ENCODE measurements around the gene GNA12.
A peak's percentile ranks its signal among the peaks of the same experiment; 100 is the strongest.

The GNA12 gene

DNA sequence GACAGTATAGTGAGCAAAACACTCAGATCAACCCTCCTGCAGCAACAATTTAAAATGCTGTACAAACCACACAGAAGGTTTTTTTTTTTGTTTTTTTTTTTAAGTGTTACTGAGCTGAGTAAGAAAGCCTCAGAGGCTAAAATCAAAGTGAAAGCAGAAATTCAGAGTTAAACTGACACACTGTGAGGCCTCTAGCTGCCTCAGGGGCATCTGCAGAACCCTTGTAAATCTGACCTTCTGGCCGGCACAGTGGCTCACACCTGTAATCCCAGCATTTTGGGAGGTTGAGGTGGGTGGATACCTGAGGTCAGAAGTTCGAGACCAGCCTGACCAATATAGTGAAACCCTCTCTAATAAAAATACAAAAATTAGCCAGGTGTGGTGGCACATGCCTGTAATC is 7.4 kb upstream of the GNA12 start:
- no peaks in the 10 kb centered on the region for H3K36me3 ChIP-seq (ENCODE audit: insufficient read depth, low read length)
- no peaks in the 10 kb centered on the region for H3K4me1 ChIP-seq (ENCODE audit: insufficient read depth, low read length)
- no peak overlapping the region for H3K4me3 ChIP-seq (ENCODE audit: low read length)
- no peak overlapping the region for H3K27ac ChIP-seq (ENCODE audit: low read depth, low read length)
- WGBS: 87% methylated on average over 2 of the region's 2 CpGs
- no peaks in the 10 kb centered on the region for H3K27me3 ChIP-seq (ENCODE audit: insufficient read depth, low read length)
- no peaks in the 10 kb centered on the region for H3K9me3 ChIP-seq (ENCODE audit: insufficient read depth, low read depth, low read length)
- no peak overlapping the region for H3K9ac ChIP-seq (ENCODE audit: low read depth, low read length)

DNA sequence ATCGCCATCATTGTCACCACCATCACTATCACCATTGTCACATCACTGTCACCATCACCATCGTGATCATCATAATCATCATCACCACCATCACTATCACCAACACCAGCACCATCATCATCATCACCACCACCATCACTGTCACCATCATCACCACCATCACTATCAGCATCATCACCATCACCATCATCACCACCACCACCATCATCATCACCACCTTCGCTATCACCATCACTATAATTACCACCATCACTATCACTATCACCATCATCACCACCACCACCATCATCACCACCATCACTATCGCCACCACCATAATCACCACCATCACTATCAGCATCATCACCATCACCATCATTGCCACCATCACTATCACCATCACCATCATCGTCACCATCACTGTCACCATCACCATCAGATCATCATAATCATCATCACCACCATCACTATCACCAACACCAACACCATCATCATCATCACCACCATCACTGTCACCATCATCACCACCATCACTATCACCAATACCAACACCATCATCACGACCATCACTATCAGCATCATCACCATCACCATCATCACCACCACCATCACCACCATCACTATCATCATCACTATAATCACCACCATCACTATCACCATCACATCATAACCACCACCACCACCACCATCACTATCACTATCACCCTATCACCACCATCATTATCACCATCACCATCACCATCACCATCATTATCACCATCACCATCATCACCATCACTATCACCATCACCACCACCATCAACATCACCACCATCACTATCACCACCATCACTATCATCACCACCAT is 6.0 kb upstream of the GNA12 start:
- Histone ChIP-seq H3K36me3 (ENCODE audit: insufficient read depth, low read length) (no peaks in the 10 kb centered on the region), H3K9me3 (ENCODE audit: insufficient read depth, low read depth, low read length) (no peaks in the 10 kb centered on the region), H3K4me3 (ENCODE audit: low read length) (no peak overlapping the region), H3K9ac (ENCODE audit: low read depth, low read length) (no peak overlapping the region), H3K27ac (ENCODE audit: low read depth, low read length) (no peak overlapping the region), H3K4me1 (ENCODE audit: insufficient read depth, low read length) (no peaks in the 10 kb centered on the region), H3K27me3 (ENCODE audit: insufficient read depth, low read length) (no peaks in the 10 kb centered on the region)
- 93% methylated on average over 6 of the region's 6 CpGs for WGBS

DNA sequence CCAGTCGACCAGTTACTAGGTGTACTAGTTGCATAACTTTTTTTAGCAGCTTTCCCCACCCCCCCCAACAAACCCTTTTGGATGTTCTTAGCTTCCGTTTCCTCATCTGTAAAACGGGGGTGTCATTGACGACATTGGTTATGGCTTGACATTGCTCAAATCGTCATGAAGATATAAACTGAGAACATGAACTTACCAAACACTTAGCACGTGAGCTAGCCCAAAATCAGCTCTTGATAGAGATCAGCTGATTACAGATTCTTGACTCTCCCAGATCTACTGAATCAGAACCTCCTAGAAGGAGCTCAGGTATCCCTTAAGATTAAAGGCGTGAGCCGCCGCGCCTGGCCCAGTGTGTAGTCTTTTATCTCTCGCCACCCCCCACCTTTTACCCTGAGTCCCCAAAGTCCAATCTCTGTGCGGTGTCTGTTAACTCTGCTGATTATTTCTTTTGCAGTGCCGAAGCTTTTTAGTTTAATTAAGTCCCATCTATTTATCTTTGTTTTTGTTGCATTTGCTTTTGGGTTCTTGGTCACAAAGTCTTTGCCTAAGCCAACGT is 1.0 kb upstream of the GNA12 start:
- Histone ChIP-seq H3K9ac (ENCODE audit: low read depth, low read length) (no peak overlapping the region), H3K4me1 (ENCODE audit: insufficient read depth, low read length) (0 out of 2 replicates have a peak, but pooled peaks cover 4% of the 10 kb centered on the region), H3K27me3 (ENCODE audit: insufficient read depth, low read length) (no peaks in the 10 kb centered on the region), H3K4me3 (ENCODE audit: low read length) (peak overlapping the region; percentile 53), H3K9me3 (ENCODE audit: insufficient read depth, low read depth, low read length) (no peaks in the 10 kb centered on the region), H3K36me3 (ENCODE audit: insufficient read depth, low read length) (peaks cover 20% of the 10 kb centered on the region), H3K27ac (ENCODE audit: low read depth, low read length) (0 out of 2 replicates have a peak overlapping the region, but pooled peaks have one; percentile 51)
- WGBS: 82% methylated on average over 14 of the region's 14 CpGs

DNA sequence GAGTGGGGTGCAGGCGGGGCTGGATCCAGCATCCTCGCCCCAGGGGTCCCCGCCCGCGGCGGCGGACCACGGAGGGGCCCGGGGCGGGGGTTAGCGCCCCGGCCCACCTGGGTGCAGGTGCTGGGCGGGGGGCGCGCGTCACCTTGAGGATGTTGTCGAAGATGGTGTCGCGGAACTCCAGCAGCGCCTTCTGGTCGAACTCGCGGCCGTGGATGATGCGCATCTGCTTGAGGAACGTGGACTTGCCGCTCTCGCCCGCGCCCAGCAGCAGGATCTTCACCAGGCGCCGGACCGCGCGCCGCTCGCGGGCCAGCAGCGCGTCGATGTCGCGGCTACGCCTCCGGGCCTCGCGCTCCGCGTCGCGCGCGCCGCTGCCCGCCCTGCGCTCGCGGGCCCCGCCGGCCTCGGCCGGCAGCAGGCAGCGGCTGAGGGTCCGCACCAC is 376 bp downstream of the GNA12 start:
- H3K4me1 ChIP-seq (ENCODE audit: insufficient read depth, low read length): peaks cover 7% of the 10 kb centered on the region; the same call in 1 of the 2 replicates
- H3K36me3 ChIP-seq (ENCODE audit: insufficient read depth, low read length): peaks cover 28% of the 10 kb centered on the region
- no peaks in the 10 kb centered on the region for H3K9me3 ChIP-seq (ENCODE audit: insufficient read depth, low read depth, low read length)
- H3K27ac ChIP-seq (ENCODE audit: low read depth, low read length): no peak overlapping the region
- WGBS: under 1% methylated on average over 64 of the region's 64 CpGs
- peak overlapping the region; percentile 81 for H3K9ac ChIP-seq (ENCODE audit: low read depth, low read length)
- H3K27me3 ChIP-seq (ENCODE audit: insufficient read depth, low read length): no peaks in the 10 kb centered on the region
- H3K4me3 ChIP-seq (ENCODE audit: low read length): peak overlapping the region; percentile 88

DNA sequence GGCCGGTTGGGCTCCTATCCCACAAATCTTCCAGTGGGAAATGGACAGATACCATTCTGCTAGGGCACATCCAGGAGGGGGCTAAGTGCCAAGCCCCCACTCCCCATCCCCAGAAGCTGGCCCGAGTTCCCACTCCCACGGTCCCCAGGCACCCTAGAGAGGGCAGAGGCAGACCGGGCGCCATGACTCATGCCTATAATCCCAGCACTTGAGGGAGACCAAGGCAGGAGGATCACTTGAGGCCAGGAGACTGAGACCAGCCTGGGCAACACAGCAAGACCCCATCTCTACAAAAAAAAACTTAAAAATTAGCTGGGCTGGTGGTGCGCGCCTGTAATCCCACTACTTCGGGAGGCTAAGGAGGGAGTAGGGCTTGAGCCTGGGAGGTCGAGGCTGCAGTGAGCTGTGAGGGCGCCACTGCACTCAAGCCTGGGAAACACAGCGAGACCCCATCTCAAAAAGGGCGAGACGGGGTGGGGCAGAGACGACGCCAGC is 870 bp downstream of the GNA12 start:
- Histone ChIP-seq H3K9me3 (ENCODE audit: insufficient read depth, low read depth, low read length) (no peaks in the 10 kb centered on the region), H3K9ac (ENCODE audit: low read depth, low read length) (peak overlapping the region; percentile 81), H3K4me3 (ENCODE audit: low read length) (peak overlapping the region; percentile 88), H3K4me1 (ENCODE audit: insufficient read depth, low read length) (peaks cover 12% of the 10 kb centered on the region; the same call in 1 of the 2 replicates), H3K27me3 (ENCODE audit: insufficient read depth, low read length) (no peaks in the 10 kb centered on the region), H3K27ac (ENCODE audit: low read depth, low read length) (no peak overlapping the region), H3K36me3 (ENCODE audit: insufficient read depth, low read length) (peaks cover 31% of the 10 kb centered on the region)
- 50% methylated on average over 15 of the region's 15 CpGs for WGBS

DNA sequence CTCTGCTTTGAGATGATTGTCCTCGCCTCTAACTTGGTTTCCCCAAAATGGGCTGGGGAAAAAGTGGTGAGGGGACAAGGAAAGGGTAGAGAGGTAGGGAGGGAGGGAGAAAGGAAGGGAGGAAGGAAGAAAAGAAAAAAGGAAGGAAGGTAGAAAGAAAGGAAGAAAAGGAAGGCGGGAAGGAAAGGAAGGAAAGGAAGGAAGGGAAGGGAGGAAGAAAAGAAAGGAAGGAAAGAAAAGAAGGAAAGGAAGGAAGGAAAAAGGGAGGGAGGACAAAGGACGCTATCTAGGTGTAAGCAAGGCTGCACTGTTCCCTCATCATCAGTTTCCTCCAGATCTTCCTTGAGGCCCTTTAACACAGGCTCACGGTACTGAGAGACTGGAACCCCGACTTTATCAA is 2.2 kb downstream of the GNA12 start:
- Histone ChIP-seq H3K4me1 (ENCODE audit: insufficient read depth, low read length) (peaks cover 24% of the 10 kb centered on the region), H3K9me3 (ENCODE audit: insufficient read depth, low read depth, low read length) (no peaks in the 10 kb centered on the region), H3K9ac (ENCODE audit: low read depth, low read length) (no peak overlapping the region), H3K27ac (ENCODE audit: low read depth, low read length) (no peak overlapping the region), H3K27me3 (ENCODE audit: insufficient read depth, low read length) (no peaks in the 10 kb centered on the region), H3K36me3 (ENCODE audit: insufficient read depth, low read length) (peaks cover 37% of the 10 kb centered on the region), H3K4me3 (ENCODE audit: low read length) (no peak overlapping the region)
- 91% methylated on average over 5 of the region's 5 CpGs for WGBS

DNA sequence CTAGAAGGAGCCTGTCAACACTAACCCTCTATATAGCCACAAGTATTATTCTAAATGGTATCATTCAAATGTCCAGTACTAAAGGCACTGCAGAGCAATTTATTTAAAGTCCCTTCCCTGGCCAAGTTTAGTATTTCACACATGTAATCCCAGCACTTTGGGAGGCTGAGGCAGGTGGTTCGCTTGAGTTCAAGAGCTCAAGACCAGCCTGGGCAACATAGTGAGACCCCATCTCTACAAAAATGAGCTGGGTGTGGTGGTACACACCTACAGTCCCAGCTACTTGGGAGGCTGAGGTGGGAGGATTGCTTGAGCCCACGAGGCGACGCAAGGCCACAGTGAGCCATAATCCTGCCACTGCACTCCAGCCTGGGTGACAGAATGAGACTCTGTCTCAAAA is 3.6 kb downstream of the GNA12 start:
- Histone ChIP-seq H3K27me3 (ENCODE audit: insufficient read depth, low read length) (no peaks in the 10 kb centered on the region), H3K9ac (ENCODE audit: low read depth, low read length) (no peak overlapping the region), H3K9me3 (ENCODE audit: insufficient read depth, low read depth, low read length) (no peaks in the 10 kb centered on the region), H3K4me3 (ENCODE audit: low read length) (no peak overlapping the region), H3K36me3 (ENCODE audit: insufficient read depth, low read length) (peaks cover 42% of the 10 kb centered on the region), H3K27ac (ENCODE audit: low read depth, low read length) (no peak overlapping the region), H3K4me1 (ENCODE audit: insufficient read depth, low read length) (peaks cover 24% of the 10 kb centered on the region)
- 91% methylated on average over 4 of the region's 4 CpGs for WGBS

DNA sequence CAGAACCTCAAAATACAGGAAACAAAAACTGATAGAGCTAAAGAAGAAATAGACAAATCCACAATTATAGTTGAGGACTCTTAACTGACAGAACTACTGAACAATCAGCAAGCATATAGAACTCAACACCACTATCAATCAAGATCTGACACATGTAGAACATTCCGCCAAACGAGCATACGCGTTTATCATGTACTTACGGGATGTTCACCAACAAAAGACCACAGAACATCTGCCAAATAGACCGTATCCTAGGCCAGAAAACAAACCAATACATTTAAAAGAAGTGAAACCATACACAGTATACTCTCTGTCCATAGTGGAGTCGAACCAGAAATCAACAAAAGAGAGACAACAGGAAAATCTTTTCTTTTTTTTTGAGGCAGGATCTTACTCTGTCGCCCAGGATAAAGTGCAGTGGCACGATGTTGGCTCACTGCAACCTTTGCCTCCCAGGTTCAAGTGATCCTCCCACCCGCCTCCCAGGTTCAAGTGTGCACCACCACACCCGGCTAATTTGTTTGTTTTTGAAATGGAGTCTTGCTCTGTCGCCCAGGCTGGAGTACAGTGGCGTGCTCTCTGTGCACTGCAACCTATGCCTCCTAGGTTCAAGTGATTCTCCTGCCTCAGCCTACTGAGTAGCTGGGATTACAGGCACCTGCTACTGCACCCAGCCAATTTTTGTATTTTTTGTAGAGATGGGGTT is 5.1 kb downstream of the GNA12 start:
- no peak overlapping the region for H3K27ac ChIP-seq (ENCODE audit: low read depth, low read length)
- H3K4me1 ChIP-seq (ENCODE audit: insufficient read depth, low read length): peaks cover 24% of the 10 kb centered on the region
- H3K36me3 ChIP-seq (ENCODE audit: insufficient read depth, low read length): peaks cover 50% of the 10 kb centered on the region

DNA sequence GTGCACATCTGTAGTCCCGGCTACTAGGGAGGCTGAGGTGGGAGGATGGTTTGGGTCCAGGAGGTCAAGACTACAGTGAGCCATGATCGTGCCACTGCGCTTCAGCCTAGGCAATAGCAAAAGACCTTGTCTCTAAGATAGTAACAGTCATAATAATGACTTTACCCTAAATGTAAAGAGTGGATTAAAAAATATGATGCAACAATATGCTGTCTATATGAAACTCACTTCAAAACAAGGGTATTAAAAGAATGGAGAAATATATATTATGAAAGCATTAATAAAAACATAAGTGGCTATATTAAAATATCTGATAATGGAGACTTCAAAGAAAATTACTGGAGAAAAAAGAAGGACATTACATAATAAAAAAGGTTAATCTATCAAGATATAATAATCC is 5.7 kb downstream of the GNA12 start:
- Histone ChIP-seq H3K9me3 (ENCODE audit: insufficient read depth, low read depth, low read length) (no peaks in the 10 kb centered on the region), H3K36me3 (ENCODE audit: insufficient read depth, low read length) (peaks cover 50% of the 10 kb centered on the region), H3K9ac (ENCODE audit: low read depth, low read length) (no peak overlapping the region), H3K27me3 (ENCODE audit: insufficient read depth, low read length) (no peaks in the 10 kb centered on the region), H3K27ac (ENCODE audit: low read depth, low read length) (no peak overlapping the region), H3K4me3 (ENCODE audit: low read length) (no peak overlapping the region), H3K4me1 (ENCODE audit: insufficient read depth, low read length) (peaks cover 24% of the 10 kb centered on the region)
- 90% methylated on average over 3 of the region's 3 CpGs for WGBS

More for the DNA sequence above, 5.1 kb downstream of the GNA12 start:
- Histone ChIP-seq H3K4me3 (ENCODE audit: low read length) (no peak overlapping the region), H3K9me3 (ENCODE audit: insufficient read depth, low read depth, low read length) (no peaks in the 10 kb centered on the region), H3K9ac (ENCODE audit: low read depth, low read length) (no peak overlapping the region), H3K27me3 (ENCODE audit: insufficient read depth, low read length) (no peaks in the 10 kb centered on the region)
- 93% methylated on average over 13 of the region's 13 CpGs for WGBS

DNA sequence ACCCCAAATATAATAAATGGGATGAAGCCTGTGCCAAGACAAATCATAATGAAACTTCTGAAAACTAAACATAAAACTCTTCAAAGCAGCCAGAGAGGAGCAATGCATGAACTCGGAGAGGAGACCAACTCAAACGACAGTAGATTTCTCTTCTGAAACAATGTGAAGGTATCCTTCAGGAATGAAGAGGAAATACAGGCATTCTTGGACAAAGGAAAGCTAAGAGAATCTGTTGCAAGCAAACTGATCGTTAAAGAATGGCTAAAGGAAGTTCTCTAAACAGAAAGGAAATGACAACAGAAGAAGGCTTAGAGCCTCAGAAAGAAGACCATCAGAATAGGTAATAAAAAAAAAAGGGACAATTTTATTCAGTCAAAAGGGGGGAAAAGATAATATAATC is 6.6 kb downstream of the GNA12 start:
- Histone ChIP-seq H3K9me3 (ENCODE audit: insufficient read depth, low read depth, low read length) (no peaks in the 10 kb centered on the region), H3K9ac (ENCODE audit: low read depth, low read length) (no peak overlapping the region), H3K4me1 (ENCODE audit: insufficient read depth, low read length) (peaks cover 25% of the 10 kb centered on the region), H3K4me3 (ENCODE audit: low read length) (no peak overlapping the region), H3K36me3 (ENCODE audit: insufficient read depth, low read length) (peaks cover 47% of the 10 kb centered on the region), H3K27me3 (ENCODE audit: insufficient read depth, low read length) (no peaks in the 10 kb centered on the region), H3K27ac (ENCODE audit: low read depth, low read length) (peak overlapping the region; percentile 2)
- 74% methylated on average over 3 of the region's 3 CpGs for WGBS
